ENCODE data around the gene BTK.

Gene BTK

GRCh38 chrX:101385795-101386541 is at the start of gene BTK:
Gene BTK (minus strand): TSS chrX:101386191. CDS start chrX:101375284, 10,907 bp downstream.
- FAIRE-seq, result no peak

GRCh38 chrX:101430457-101431078 is 44.6 kb upstream of the BTK start:
- FAIRE-seq, result peak; percentile 43

GRCh38 chrX:101429934-101430333 is 43.9 kb upstream of the BTK start:
- FAIRE-seq, result no peak

GRCh38 chrX:101427954-101428353 is 42.0 kb upstream of the BTK start:
- FAIRE-seq, result peak; percentile 47

GRCh38 chrX:101419489-101419888 is 33.5 kb upstream of the BTK start:
- FAIRE-seq, result no peak

GRCh38 chrX:101417981-101418841 is 32.2 kb upstream of the BTK start:
- no peak for FAIRE-seq

- no peak for FAIRE-seq
Measured at GRCh38 chrX:101417190-101417589, 31.2 kb upstream of the BTK start.

- FAIRE-seq, result no peak
Measured at GRCh38 chrX:101416691-101417090, 30.7 kb upstream of the BTK start.

- no peak for FAIRE-seq
Measured at GRCh38 chrX:101415180-101416145, 29.5 kb upstream of the BTK start.

- FAIRE-seq, result no peak
Measured at GRCh38 chrX:101411984-101412383, 26.0 kb upstream of the BTK start.

- no peak for FAIRE-seq
Measured at GRCh38 chrX:101410461-101410860, 24.5 kb upstream of the BTK start.

- no peak for FAIRE-seq
Measured at GRCh38 chrX:101409043-101409442, 23.1 kb upstream of the BTK start.

GRCh38 chrX:101408532-101408841 is 22.5 kb upstream of the BTK start:
- no peak for FAIRE-seq

GRCh38 chrX:101407748-101408531 is 21.9 kb upstream of the BTK start, which contains the start of the genes GLA and HNRNPH2:
Gene GLA (minus strand): TSS chrX:101407925. CDS start chrX:101407903, 22 bp downstream.
Gene HNRNPH2 (plus strand): TSS chrX:101408222. CDS start chrX:101411989, 3,767 bp downstream.
- FAIRE-seq, result peak; percentile 98

GRCh38 chrX:101407167-101407747 is 21.3 kb upstream of the BTK start:
- FAIRE-seq, result no peak

- no peak for FAIRE-seq
Measured at GRCh38 chrX:101399825-101400224, 13.8 kb upstream of the BTK start.

GRCh38 chrX:101398694-101399093 is 12.7 kb upstream of the BTK start:
- FAIRE-seq, result no peak

- FAIRE-seq, result no peak
Measured at GRCh38 chrX:101397779-101398178, 11.8 kb upstream of the BTK start.

GRCh38 chrX:101395789-101396188 is 9.8 kb upstream of the BTK start:
- no peak for FAIRE-seq

GRCh38 chrX:101394372-101394771 is 8.4 kb upstream of the BTK start:
- FAIRE-seq, result no peak

Data from colon (tissue), 2 donors.